Lung microvascular endothelial cell (primary cell): ENCODE results near the gene SEMA4G. TPM values are rescaled to one million over a fixed set of nuclear protein-coding genes. Genes with fewer than 3 reads are reported as not detected.
"Not testable (repeated sequence)": the region's sequence is repeated elsewhere in the genome, so short reads cannot be mapped to it uniquely, and the experiment has no call there.

Experiments used
- DNase-seq, 2 donors: peaks; one replicate each; pipeline versions ENCODE4 v3.0.0 to v3.0.0-alpha.2; 2010; ENCODE audit warnings: low read depth in 2 of 2
- total RNA-seq: library from RNA; depleted of rRNA; stranded (reverse); fragments of >200 nt; gene quantifications from 2 replicates; pipeline ENCODE4 v1.2.1, GENCODE V29; 2014

Gene SEMA4G
- total RNA-seq, 1 donor from 2014 or later: 0.99 TPM

DNA sequence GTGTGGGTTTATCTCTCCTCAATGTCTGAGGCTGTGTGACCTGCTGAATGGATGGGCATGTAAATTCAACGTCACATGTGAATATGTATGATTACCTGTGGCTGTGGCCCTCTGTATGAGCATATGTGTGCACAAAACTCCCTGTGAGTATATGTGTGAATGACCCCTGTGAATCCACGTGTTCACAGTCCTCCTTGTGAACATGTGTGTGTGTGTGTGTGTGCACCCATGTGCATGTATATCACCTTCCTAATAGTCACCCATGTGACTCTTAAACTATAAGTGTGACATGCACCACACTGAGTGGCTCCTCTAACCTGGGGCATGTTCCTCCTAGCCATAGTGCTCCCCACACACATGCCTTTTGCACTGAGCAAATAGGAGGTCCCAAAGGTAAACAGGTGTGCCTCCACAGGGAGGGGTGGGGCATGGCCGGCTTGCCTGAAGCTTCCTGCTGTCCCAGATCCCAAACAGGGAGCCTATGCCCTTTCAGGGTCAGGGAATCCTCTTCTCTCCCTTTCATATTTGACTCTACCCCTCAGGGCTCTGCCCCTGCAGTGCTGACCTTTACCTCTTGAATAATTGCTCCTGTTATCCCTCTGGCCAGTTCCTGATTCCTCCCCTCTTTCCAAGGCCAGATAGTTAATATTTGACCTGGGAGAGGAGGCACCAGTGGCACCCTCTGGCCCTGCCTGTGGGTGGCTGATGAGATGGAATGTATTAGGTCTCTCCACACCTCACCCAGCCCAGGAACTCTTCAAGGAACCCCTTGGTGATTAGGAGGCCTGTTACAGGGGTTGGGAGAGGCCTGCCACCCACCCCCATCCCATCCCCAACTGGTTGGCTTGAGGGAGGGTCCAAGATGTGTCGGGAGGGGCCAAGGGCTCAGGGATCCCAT, 1.9 kb downstream of the SEMA4G start:
- no peak for DNase-seq

DNA sequence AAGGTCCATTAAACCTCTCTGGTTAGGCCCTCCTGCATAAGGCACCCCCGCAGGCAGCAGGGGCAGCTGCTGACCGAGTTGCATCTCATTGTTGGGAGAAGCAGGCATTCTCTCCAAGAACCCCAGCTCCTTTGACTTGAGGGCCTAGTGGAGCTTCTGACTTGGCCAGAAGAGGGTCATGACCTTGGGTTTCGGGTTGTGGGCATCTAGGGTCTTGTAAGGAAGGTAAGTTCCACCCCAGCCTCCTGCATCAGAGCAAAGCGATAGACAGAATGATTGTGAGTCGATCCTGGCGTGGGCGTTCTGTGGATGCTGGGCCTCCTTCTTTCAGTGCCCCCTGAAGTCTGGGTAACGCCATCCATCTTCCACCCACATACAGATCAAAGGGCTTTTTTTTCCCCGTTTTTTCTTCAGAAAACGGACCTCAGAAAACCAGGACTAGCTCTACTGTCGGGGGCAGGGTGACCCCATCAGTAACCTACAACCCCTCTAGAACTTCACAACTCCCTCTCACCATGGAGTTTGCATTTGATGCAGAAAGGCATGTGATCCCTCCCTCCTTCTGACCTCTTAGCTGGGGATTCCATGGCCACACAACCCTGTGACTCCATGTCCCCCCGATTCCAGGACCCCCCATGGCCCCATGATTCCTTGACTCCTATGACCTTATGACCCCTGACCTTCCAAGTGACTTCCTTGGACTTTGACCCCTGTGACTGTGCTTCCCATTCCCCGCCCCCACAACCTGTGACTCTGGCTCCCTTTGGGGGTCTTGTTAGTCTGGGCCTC, 3.0 kb downstream of the SEMA4G start:
- DNase-seq: no peak

DNA sequence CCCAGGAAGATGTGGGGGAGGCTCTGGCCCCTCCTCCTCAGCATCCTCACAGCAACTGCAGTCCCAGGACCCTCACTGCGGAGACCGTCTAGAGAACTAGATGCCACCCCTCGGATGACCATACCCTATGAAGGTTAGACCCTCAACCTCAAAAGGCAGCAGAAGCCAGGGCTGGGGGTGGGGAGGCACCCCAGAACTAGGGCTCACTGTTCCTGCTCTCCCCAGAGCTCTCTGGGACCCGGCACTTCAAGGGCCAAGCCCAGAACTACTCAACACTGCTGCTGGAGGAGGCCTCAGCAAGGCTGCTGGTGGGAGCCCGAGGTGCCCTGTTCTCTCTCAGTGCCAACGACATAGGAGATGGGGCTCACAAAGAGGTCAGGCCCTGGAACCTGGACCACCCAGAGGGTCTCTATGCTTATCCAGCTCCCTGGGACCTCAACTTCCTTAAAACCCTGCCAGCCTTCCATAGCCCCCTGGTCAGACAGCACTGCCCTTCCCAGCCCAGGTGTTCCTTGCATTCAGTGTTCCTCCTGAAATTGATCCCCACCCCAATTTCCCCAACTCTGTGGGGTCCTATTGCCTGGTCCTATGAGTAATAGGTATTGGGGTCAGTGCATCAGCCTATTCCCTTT, 3.7 kb downstream of the SEMA4G start:
- DNase-seq: no peak

DNA sequence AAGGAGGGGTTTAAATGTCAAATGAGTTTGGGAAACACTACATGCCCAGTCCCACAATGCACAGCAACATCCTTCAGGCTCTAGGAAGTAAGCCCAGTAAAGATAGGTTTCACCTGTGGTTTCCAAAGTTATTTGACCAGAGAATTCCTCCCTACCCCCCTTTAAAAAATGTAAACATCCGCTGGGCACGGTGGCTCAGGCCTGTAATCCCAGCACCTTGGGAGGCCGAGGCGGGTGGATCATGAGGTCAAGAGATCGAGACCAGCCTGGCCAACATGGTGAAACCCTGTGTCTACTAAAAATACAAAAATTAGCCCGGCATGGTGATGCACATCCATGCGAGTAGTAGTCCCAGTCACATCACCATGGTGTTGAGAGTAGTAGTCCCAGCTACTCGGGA, 6.1 kb downstream of the SEMA4G start:
- DNase-seq: not testable (repeated sequence)

DNA sequence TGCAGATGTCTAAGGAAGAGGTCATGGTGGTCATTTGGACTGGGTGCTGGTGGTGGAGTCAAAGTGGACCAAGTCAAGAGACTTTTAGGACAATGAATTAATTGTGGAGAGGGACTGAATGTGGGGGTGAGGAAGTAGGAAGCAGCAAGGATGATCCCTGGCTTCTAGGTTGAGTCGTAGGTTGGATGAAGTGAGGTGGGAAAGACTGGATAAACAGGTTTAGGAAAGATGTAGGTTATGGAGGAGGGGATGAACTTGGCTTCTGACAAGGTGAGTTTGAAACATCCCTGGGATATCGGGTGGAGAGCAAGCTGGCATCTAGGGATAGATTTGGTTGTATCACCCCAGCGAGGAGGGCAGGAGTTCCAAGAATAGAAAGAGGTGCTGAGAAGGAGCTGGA, 7.6 kb downstream of the SEMA4G start:
- DNase-seq: no peak

DNA sequence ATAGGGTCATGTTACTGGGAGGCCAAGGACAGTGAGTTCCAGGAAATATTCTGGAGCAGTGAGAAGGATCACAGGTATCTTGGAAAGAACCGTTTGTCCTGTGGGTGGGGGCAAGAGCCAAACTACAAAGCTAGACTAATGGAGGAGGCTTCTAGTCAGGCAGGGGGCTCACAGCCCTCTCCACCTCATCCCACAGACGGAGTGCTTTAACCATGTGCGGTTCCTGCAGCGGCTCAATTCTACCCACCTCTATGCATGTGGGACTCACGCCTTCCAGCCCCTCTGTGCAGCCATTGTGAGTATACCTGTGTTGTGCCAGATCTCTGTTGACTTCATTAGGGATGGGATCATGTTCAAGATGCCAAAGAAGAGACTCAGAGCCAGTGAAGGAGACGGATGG, 8.1 kb downstream of the SEMA4G start:
- DNase-seq: no peak

DNA sequence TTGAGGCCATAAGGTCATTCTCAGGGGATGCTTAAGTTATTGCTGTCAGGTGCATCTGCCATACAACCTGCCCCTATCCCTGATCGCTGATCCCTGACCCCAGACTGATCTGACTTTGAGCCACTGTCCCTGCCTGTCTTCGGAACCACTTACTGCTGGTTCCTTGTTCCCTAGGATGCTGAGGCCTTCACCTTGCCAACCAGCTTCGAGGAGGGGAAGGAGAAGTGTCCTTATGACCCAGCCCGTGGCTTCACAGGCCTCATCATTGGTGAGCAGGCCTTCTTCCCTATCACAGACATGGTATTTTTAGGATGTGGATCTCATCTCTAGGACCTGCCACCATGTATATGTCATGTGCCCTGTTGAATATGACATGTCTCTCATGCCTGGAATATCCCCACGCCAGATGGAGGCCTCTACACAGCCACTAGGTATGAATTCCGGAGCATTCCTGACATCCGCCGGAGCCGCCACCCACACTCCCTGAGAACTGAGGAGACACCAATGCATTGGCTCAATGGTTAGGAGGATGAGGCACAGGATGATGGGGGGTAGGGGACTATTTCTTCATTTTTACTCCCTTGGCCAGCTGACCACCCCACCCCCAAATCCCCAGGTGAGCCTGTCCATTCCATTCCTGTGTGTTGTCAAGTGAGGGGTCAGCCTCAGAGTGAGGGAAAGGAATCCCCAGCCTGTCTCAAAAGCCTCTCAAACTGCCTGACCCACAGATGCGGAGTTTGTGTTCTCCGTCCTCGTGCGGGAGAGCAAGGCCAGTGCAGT, 9.0 kb downstream of the SEMA4G start:
- DNase-seq: no peak

DNA sequence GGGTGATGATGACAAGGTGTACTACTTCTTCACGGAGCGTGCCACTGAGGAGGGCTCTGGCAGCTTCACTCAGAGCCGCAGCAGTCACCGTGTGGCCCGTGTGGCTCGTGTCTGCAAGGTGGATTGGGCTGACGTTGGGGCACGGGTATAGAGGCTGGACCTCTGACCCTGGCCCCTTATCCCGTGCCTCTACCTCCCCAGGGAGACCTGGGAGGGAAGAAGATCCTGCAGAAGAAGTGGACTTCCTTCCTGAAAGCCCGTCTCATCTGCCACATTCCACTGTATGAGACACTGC, 9.5 kb downstream of the SEMA4G start:
- DNase-seq: no peak

DNA sequence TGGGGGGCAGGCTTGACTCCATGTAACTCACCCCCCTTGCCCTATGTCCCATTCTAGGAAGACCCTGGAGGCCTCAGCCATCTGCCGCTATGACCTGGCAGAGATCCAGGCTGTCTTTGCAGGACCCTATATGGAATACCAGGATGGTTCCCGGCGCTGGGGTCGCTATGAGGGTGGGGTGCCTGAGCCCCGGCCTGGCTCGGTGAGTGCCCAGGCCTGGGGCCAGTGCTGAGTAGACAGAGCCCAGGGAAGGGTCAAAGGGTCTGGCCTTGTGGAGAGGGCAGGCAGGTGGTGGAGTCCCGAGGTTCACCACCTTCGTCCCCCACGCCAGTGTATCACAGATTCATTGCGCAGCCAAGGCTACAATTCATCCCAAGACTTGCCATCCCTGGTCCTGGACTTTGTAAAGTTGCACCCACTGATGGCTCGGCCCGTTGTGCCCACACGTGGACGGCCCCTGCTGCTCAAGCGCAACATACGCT, 10.5 kb downstream of the SEMA4G start:
- DNase-seq: no peak

DNA sequence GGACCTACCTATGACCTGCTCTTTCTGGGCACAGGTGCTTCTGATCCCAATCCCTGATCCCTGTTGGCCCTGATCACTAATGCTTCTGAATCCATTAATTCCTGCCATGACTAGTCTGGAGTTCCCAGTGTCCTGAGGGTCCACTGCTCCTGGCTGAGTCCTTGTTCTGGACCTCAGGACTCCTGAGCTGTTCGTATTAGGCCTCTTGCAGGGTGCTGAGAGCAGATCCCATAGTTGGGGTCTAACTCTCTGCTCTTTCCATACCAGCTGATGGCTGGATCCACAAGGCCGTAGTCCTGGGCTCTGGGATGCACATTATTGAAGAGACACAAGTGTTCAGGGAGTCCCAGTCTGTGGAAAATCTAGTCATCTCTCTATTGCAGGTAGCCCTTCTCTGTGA, 11.0 kb downstream of the SEMA4G start:
- no peak for DNase-seq

DNA sequence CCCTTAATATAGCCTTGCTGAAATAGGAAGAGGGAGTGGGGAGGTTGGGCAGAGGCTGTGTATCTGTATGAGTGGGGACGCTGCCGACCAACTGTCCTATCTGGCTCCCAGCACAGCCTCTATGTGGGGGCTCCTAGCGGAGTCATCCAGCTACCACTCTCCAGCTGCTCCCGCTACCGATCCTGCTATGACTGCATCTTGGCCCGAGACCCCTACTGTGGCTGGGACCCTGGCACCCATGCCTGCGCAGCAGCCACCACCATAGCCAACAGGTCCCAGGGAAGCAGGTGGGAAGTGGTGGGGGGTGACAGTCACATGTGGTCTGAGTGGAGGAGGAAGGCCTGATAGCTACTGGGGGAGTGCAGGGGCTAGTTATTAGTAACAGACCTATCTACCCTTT, 11.4 kb downstream of the SEMA4G start:
- DNase-seq: no peak

DNA sequence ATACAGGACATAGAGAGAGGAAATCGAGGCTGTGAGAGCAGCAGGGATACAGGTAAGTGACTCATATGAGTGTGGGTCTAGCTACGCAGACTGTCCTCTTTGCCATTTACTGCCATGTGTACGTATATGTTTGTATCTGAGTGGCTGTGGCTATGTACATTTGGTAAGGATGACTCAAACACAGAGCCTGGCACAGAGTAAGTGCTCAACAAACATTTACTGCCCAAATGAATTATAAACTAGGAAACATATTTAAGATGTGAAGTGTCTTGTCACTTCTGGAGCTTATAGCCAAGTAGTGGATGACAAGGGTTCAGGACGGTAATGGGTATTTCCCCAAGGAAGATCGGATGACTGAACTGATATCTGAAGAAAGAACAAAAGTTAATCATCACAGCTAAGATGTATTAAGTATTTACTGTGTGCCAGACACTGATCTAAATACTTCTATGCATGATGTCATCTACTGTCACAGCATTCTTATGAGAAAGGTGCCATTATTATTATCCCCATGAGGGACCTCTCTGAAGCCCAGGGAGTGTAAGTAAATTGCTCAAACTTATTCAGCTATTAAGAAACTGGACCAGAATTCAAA, 12.0 kb downstream of the SEMA4G start:
- DNase-seq: no peak

DNA sequence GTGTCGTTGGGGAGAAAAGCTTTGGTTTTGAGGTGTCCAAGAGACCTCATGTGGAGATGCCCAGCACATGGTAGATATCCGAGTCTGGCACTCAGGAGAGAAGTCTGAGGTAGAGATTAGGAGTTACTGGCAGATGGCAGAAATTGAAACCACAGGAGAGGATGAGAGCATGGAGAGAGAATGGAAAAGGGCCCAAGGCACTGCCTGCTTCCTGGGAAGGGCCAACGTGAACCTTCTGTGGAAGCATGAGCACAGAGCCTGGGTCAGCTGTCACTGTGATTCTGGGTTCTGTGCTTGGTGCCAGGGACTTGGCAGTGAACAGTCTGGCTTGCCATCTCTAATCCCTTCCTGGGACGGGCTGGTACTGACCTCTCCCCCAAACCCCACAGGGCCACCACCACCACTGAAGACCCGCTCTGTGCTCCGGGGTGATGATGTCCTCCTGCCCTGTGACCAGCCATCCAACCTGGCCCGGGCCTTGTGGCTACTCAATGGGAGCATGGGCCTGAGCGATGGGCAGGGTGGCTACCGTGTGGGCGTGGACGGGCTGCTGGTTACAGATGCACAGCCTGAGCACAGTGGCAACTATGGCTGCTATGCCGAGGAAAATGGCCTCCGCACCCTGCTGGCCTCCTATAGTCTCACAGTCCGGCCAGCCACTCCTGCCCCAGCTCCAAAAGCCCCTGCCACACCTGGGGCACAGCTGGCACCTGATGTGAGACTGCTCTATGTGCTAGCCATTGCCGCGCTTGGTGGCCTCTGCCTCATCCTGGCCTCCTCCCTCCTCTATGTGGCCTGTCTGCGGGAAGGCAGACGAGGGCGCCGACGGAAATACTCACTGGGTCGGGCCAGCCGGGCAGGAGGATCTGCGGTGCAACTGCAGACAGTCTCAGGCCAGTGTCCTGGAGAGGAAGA, 13.9 kb downstream of the SEMA4G start:
- DNase-seq: no peak

DNA sequence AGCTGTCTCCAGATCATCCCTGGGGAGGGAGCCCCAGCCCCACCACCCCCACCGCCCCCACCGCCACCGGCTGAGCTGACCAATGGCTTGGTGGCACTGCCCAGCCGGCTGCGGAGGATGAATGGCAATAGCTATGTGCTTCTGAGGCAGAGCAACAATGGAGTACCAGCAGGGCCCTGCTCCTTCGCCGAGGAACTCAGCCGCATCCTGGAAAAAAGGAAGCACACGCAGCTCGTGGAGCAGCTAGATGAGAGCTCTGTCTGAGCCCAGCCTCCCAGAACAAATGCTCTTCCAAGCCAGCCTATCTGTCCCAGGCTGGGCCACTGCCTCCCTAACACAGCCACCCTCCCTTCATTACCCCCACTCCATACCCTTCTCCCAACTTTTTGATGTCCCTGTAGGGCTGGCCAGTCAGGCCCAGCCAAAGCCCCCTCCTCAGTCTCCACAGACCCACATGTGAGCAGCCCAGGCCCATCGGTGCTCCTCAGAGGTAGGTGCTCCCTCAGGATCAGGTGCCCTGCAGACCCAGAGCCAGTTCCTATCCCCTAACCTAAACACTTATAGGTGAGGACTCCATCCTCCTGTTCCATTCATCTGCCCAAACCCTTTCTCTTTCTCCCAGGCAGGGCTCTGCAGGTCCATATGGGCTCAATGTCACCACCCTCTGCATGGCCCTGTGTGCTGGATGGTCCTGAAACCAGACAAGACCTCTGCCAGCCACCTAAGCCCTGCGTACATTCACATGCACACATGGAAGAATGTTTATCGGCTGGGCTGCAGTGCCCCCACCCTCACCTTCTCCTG, 14.8 kb downstream of the SEMA4G start:
- no peak for DNase-seq

DNA sequence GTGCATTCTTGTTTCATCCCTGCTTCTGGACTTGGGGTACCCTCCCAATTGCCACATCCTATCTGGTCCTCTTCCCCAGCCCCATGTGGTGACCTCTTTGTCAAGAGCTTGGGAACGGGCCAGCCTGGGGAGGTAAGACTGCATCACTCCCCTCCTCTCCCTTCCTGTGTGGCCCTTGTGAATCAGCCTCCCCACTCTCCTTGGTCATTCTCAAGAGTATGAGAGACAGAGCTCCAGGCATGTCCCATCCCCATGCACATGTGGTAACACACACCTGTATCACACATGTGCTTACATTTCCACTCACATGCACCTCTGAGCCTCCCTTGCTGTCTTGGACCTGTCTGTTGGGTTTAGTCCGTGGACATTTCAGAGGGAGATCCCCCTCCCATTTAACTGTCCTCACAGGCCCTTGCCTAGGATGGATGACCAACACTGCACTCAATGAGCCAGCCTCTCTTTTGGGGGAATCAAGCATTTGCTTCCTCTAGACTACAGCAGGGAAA, 15.4 kb downstream of the SEMA4G start:
- no peak for DNase-seq

DNA sequence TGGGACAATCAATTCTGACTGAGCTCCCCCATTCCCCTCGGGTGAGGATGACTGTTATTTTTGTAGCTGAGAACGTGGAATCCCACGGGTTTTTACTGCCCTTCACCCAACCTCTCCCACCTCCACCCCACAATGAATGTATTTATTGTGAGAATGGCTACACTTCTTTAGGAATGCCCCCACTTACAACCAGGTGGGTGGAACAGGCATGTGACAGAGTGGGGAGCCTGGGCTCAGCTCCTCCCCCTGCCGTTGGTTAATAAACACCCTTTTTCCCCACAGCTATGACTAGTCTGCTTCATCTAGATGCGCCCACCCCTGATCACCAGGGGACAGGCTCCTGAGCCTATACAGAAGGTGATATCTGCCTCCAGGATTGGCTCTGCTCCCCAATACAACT, 16.0 kb downstream of the SEMA4G start:
- DNase-seq: no peak

DNA sequence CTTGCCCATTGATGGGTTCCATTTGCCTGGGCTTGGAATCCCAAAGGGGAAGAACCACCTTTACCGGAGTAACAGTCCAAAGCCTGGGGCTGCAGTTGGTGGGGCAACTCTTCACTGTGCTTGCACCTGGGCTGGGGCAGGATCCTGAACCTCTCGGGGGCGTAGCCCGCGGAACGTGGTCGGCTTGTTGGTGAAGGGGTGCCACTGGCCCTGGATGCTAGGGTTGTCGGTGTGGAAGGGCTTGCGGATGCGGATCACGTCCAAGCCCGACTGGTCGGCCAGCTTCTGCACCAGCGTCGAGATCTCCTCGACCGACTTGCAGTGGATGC, 17.3 kb downstream of the SEMA4G start:
- no peak for DNase-seq

DNA sequence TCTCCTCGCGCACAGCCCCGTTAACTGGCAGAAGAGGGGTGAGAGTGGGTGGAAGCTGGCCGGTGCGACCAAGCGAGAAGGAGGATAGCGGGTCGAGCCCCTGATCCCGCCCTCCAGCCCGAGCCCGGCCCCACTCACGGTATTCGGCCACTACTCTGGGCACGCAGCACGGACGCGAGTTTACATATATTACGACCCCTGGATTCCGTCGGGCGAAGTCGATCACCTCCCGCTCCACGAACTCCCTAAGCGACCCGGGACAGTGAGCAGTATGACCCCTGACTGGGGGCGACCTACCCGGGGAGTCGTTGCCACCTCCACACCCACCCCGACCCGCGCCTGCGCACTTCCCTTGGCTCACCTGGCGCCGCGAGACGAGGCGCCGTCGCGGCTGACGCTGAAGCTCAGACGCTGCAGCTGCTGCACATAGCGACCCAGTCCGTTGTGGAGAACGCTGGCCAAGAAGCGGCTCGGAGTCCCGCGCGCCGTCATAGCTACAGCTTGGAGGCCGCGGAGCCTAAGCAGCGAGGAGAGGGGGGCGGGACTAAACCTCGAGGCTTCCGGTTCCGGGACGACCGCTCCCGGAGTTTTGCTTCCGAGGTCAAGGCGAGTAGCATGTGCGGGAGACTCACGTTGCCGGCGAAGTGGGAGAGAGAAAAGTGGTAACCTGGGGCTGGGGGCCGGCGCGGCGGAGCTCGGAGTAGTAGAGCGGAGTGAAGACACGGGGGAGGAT, 17.8 kb downstream of the SEMA4G start, which contains the start of the genes MRPL43 and TWNK:
TSS of gene MRPL43 (minus strand) at position 546 of the 733 bp plus-strand sequence. CDS start at position 492, 54 bp downstream.
TSS of gene TWNK (plus strand) at position 592 of the 733 bp plus-strand sequence. CDS start 668 bp downstream, outside the sequence.
- DNase-seq: peak; percentile 79 to 81
